Ammon's horn (tissue), 1 donor: ENCODE data around the gene ZNF256.

Experiments used
- DNase-seq: peaks from one replicate; pipeline ENCODE4 v3.0.0-alpha.2; 2016; ENCODE audit warnings: low spot score

ZNF256 gene

DNA sequence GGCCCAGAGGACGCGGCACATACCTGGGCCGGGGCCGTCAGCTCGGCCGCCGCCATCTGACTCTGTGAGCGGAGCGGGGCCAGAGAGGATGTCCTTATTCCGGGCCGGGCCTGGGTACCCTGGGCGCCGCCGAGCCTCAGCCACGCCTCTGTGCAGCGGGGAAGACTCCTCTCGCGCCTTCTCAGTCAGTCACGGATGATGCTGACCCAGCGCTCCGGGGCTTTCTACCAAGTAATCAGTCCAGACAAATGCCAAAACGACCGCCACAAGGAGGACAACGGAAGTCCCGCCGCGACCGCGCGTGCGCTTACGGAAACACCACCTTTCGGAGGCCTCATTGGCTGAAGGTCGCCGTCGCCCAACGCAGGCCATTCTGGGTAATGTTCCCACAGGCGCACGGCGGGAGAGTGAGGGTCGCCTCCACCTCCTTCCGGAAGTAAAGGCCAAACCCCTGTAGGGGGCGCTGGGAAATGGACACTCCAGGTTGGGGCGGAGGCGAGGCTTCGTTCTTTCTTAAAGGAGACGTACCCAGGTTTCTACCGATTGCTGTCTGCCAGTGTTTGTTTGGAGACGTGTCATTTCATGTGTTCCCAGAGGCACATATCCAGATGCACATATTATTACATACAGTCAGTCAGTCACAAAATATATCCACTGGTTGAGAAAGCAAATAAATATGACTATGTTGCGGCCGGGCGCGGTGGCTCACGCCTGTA lies at the start of gene ZNF256:
Gene ZNF256 (minus strand): TSS at position 288 of the 716 bp plus-strand sequence. CDS start 232 bp downstream, at position 56.
- peak; percentile 96 for DNase-seq

DNA sequence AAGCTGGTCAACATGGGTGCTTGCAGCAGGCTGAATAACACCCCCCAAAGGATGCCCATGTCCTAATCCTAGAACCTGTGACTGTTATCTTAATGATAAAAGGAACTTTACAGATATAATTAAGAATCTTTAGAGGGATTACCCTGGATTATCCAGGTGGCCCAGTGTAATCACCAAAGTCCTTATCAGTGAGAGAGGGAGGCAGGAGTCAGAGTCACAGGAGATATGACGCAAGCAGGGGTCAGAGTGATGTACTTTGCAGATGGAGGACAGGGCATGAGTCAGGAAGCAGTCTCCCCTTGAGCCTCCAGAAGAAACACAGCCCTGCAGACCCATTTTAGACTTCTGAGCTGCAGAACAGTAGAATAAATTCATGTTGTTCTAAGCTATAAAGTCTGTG lies 45.3 kb upstream of the ZNF256 start:
- no peak for DNase-seq

DNA sequence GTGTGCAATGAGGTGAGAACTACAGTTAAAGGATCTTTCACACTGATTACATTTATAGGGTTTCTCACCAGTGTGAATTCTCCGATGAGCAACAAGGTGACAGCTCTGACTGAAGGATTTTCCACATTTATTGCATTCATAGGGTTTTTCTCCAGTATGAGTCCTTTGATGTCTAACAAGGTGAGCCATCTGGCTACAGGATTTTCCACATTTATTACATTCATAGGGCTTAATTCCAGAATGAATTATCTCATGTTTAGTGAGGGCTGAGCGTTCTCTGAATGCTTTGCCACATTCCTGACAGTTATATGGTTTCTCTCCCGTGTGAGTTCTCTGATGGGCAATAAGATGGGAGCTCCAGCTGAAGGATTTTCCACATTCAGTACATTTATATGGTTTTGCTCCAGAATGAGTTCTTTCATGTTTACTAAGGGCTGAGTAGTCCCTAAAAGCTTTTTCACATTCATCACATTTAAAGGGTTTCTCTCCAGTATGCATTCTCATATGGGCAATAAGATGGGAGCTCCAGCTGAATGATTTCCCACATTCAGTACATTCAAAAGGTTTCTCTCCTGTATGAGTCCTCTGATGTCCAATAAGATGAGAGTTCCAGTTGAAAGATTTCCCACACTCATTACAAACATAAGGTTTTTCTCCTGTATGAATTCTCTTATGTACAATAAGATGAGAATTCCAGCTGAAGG lies 31.2 kb upstream of the ZNF256 start:
- no peak for DNase-seq

DNA sequence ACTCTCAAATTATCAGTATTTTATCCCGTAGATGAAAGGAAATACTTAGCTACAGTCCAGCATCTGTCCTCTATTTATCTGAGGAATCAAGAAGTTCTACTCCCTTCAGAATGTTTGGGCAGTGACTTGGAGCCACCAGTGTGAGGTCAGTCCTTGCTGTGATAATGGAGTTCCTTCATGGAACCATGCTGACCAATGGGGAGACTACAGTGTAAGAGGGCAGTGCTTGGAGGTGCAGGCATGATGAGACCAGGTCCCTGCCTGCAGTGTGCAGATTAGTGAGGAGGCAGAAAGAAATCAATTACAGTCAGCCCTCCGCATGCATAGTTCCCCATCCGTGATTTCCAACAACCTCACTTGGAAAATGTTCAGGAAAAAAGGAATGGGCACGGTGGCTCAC lies 26.9 kb upstream of the ZNF256 start, which contains the start of gene C19orf18:
Gene C19orf18 (minus strand): TSS at position 101 of the 400 bp plus-strand sequence. CDS start 102 bp downstream, outside the sequence.
- no peak for DNase-seq

DNA sequence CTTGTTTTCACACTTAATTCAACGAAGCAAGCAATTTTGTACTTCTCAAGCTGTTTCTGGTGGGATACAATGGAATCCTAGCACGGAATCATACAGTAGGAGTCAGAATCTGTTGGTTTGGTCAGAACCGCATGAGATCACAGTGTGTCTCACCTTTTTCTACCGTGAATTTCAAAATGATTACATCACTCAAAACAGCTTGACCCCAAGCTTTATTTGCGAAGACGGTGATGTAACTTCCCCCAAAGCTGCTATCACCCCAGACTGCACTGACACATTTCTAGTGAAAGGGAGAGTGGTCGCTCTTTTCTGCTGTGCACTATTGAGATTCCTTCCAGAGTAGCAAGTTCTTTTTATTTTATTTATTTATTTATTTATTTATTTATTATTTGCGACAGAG lies 17.3 kb upstream of the ZNF256 start:
- no peak for DNase-seq

DNA sequence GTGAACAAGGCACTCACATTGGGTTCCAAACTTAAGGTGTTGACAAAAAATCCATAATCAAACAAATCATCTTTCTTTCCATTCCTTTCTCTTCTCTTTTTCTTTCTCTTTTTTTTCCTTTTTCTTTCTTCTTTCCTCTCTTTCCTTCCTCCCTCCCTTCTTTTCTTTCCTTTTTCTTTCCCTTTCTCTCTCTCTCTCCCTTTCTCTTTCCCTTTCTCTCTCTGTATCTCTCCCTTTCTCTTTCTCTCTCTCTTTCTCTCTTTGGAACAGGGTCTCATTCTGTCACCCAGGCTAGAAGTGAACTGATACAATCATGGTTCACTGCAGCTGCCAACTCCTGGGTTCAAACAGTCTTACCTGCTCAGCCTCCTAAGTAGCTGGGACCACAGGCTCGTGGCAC lies 14.3 kb upstream of the ZNF256 start:
- DNase-seq, result no peak

DNA sequence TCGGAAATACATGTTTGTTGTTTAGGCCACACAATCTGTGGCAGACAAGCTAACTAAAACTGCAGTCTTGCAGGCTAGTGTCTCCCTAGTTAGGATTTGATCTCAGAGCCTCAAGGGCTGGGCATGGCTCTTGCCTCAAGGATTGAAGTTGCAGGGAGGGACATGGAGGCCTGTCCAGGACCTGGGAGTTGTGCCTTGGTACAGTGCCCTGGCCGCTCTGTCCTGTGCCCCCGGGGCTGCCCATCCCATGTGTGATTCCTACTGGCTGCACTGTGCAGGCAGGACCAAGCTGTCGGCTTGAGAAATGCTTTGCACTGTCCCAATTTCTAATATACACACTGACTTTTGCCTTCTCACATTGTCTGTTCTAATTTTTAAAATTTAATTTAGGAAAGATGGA lies 7.5 kb upstream of the ZNF256 start:
- no peak for DNase-seq

DNA sequence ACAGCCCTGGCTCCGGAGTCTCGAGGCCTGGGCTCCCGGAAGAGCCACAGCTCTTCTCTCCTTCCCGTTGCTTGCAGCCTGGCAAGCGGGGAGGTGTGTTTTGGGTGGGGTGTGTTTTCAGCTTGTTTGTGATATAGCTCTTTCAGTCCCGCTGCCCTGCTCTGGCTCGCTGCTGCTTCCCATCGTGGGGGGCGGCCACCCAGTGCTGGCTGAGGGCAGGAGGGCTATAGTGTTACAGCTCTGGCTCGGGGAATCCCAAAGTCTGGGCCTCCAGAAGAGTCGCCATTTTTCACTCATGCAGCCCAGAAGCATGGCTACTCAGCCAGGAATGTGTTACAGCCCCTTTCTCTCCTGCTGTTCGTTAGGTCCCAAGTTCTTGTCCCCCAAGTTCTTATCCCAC lies 2.2 kb upstream of the ZNF256 start:
- DNase-seq, result no peak

DNA sequence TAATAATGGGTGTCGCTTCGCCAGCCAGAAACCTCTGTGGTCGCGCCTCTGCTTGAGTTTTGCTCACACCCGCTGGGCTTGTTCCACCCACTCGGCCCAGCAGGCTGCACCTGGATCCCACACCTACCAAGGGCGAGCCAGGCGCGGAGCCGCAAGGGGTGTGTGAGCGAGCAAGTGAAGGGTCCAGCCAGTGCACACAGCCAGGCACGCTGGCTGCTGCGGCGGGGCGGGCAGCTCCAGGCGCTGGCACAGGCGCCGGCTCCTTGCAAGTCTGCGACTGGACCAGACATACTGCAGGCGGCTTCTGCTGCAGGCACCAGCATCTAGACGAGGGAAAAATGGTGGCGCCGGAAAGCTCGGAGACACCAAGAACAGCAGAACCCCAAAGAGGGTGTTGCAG lies 1.8 kb upstream of the ZNF256 start:
- no peak for DNase-seq

DNA sequence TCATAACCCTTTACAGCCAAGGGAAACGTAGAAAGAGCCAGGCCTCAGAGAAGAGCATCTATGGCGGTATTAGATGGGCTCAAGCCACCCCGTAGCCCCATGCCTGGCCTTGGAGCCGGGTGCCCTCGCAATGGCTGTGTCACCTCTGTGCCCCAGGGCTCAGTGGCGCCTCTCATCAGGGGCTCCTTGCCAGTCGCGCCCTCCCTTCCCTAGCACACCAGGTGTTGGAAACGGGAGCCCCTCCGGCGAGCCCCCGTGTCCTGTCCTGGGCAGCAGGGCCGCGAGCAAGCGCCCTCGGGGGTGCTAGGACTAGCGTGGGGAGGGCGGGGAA lies 453 bp downstream of the ZNF256 start:
- DNase-seq, result no peak

DNA sequence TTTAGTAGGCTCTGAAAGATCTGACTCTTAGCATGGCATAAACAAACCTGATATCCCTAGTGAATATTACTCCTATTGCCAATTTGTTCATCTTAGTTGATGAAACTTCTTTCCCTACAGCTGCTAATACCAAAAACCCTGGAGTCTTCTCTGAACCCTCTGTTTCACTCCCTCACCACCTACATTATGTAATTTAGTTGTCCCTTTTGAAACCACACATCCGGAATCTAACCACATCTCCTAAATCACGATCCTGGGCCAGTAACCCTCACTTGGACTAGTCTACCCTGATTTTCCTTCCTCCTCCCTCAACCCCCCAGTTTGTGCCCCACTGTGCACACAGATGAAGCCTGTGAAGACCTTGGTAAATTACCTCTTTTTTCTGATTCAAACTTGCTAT lies 1.2 kb downstream of the ZNF256 start:
- DNase-seq, result no peak

DNA sequence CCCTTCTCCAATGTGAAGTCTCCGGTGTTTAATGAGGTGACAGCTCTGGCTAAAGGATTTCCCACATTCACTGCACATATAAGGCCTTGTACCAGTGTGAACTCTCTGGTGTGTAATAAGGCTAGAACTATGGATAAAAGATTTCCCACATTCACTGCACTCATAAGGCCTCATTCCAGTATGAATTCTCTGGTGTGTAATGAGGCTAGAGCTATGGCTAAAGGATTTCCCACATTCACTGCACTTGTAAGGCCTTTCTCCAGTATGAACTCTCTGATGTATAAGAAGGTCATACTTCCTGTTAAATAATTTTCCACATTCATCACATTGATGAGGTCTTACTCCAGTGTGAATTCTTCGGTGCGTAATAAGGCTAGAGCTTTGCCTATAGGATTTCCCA lies 5.9 kb downstream of the ZNF256 start:
- DNase-seq, result no peak

DNA sequence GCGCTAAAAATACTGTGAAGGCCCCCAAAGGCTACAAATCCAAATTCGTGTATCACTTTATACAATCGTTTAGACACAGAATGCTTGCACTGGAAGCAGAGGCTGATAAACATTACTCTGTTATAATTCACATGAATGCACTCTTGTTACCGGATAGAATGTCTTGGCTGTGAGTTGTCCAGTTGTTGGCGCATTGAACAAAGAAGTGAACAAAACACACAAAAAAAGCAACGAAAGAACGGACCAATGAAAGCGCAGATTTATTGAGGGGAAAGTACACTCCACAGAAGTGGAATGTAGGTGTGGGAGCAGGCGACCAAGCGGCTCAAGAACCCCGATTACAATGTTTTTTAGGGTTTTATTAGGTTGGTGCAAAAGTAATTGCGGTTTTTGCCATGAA lies 11.8 kb downstream of the ZNF256 start:
- DNase-seq, result peak; percentile 44

DNA sequence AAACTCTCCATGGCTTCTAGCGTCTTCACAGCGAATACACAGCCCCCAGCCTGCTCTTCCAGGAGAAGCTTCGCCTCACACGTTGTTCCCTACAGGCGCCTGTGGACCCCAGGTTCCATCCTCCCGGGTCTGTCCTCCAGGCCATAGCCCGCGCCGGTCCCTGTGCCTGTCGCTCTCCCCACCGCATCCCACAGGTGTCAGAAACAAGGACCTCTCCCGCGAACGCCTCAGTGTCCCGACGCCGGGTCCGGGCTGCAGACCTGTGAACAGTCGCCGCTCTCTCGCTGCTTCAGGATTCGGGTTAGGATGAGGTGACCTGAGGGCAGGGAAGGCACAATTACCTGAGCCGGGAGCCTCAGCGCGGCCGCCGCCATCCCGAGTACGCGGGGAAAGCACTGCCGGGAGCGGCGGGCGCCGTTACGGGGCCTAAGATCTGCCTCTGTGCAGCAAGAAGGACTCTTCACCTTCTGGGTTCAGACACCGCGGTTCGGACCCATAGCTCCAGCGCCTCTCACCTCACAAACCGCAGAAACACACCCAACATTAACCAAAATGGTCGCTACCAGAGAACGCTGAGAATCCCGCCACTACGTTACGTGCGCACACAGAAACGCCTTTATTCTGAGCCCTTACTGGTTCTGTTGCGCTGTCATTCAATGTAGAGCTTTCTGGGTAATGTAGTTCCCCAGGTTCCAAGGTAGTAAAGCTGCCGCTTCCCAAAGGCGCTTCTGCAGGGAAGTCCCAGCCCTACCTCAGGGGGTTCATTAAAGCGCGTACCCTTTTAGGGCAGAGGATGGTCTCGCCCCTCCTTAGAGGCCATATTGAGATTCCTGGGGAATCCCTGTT lies 12.5 kb downstream of the ZNF256 start, which contains the start of gene ZNF418:
Gene ZNF418 (minus strand): TSS at position 583 of the 846 bp plus-strand sequence. CDS start 1,580 bp downstream, outside the sequence.
- DNase-seq, result peak; percentile 93

DNA sequence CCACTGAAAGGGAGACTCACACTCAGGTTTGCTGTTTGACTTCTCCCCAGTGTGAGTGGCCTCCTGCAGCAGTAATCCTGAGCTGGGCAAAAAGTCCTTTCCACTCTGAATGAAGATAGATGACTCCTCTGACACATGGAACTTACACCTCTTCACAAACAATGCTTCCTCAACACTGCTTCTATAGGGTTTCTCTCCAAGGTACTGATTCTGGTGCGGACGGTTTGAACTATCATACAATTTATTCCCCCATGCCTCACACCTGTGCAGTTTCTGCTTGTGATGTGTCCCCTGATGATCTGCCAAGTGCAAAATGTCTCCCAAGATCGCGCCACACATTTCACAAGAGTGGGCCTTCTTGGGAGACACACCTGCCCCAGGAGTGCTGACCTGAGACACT lies 19.9 kb downstream of the ZNF256 start:
- no peak for DNase-seq

DNA sequence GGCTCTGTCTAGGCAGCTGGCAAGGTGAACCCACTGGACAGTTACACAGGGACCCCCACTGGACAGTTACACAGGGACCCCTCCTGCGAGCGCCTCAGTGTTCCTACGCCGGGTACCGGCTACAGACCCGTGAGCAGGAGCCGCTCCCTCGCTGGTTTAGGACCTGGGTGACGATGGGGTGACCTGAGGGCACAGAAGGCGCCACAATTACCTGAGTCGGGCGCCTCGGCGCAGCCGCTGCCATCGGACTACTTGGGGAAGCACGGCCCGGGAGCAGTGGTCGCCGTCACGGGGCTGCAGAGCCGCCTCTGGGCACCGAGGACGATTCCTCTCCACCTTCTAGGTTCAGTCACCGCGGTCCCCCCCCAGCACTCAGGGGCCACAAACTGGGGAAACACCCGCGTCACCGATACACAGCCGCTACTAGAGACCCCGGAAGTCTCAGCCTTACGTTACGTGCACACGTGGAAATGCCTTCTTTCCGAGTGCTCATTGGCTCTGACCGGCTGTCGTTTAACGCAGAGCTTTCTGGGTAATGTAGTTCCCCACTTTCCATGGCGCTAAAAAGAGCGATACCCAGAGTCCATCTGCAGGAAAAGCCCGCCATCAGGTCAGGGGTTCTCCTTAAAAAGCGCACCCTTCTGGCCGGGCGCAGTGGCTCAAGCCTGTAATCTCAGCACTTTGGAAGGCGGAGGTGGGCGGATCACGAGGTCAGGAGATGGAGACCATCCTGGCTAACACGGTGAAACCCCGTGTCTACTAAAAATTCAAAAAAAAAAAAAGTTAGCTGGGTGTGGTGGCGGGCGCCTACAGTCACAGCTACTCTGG lies 31.1 kb downstream of the ZNF256 start, which contains the start of gene ZNF417:
Gene ZNF417 (minus strand): TSS at position 425 of the 828 bp plus-strand sequence. CDS start 181 bp downstream, at position 244.
- DNase-seq, result peak; percentile 96

DNA sequence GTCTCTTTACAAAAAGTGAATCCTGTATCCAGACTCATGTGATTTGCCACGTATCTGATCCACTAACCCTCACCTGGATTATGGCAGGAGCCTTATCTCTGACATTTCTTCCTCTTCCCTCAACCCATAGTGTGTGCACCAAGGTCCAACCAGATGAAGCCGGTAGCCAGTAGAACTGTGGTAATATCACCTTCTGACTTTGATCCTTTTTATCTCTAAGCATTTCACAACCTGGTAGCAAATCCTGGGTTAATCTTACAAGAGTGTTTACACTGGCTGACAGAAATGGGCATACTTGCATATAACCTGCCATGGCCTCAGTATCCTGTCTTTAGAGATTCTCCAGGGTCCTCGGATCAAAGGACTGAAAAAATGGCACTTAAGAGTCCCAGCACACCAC lies 33.0 kb downstream of the ZNF256 start:
- no peak for DNase-seq

DNA sequence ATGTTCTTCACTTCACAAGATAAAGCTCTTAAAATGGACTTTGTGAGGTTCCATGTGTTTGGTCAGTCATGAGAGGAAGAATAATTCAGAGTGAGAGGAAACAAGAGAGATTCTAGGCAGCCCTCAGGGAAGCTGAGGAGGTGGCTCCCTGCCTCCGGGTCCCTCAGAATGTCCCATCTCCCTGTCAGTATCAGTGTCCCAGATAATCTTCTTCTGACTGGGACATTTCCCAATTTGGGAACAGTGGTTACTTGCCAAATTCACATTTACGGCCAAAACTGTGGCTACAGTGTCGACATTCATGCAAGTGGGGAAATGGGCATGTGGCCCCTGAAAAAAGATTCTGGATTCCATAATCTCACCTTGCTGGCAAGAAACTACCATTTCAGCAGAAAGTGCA lies 40.1 kb downstream of the ZNF256 start:
- no peak for DNase-seq

DNA sequence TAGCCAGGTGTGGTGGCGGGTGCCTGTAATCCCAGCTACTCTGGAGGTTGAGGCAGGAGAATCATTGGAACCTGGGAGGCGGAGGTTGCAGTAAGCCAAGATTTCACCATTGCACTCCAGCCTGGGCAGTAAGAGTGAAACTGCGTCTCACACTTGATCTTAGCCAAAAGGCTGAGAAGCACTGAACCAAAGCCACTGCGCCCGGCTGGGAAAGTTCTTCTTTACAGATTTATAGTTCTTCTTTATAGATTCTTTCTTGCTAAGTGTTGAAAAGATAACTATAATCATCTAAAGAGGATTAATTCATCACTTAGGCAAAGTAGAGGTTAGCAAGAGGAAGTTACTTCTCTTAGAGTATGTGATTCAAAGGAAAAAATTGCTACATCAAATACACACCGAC lies 42.2 kb downstream of the ZNF256 start:
- DNase-seq, result no peak

DNA sequence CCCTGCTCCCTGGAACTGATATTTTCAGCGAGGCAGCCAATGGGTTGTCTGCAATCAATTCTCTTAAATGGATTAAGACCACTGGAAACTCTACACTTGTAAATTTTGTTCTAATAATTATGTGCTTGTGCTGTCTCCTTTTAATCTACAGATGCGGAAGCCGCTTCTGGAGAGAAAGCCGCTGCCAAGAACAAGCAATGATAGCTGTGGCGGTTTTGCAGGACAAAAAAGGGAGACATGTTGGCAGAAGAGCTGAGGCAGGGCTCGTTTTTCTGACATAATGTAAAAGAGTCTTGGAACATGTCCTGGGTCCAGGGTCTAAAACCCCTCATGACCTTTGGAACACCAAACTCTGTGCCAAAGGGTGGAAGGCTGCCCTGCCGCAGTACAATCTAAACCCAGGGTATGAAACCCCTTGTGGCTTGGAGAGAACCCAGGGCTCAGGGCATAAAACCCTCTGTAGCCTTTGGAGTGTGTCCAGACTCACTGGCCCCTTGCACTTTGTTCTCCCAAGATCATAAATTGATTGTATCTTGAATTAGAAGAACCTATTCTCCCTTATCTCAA lies 43.8 kb downstream of the ZNF256 start:
- no peak for DNase-seq

DNA sequence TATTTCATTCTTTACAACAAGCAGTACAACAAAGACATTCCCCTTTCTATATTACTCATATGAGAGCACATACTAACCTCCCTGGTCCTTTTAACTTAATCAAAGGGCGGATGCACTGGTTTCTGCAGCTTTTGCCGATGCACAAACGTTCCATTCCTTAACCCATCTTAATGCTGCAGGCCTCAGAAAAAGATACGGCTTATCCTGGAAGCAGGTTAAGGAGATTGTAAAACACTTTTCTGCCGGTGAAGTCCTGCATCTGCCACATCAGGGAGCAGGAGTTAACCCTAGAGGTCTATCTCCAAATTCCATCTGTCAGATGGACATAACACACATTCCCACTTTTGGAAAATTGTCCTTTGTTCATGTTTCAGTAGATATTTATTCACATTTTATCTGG lies 47.2 kb downstream of the ZNF256 start:
- DNase-seq, result no peak
